Fibroblast of skin of right biceps (primary cell): Measurements from ENCODE around the gene PTPRN2.

Experiments used
- DNase-seq: peaks from one replicate; pipeline ENCODE4 v3.0.0-alpha.2; 2013

PTPRN2 gene

GRCh38 chr7:158073845-158074840 lies 513.5 kb downstream of the PTPRN2 start:
- no peak for DNase-seq

- DNase-seq, result no peak
These were observed 514.5 kb downstream of the PTPRN2 start for GRCh38 chr7:158072991-158073730.

- DNase-seq, result no peak
These were observed 517.3 kb downstream of the PTPRN2 start for GRCh38 chr7:158070222-158070920.

GRCh38 chr7:158068853-158069252 lies 518.8 kb downstream of the PTPRN2 start:
- DNase-seq, result no peak

- no peak for DNase-seq
These were observed 519.6 kb downstream of the PTPRN2 start for GRCh38 chr7:158067931-158068482.

- DNase-seq, result no peak
These were observed 520.2 kb downstream of the PTPRN2 start for GRCh38 chr7:158067219-158067930.

- DNase-seq, result no peak
These were observed 521.5 kb downstream of the PTPRN2 start for GRCh38 chr7:158066085-158066484.

GRCh38 chr7:158065340-158065739 lies 522.3 kb downstream of the PTPRN2 start:
- DNase-seq, result no peak

- DNase-seq, result no peak
These were observed 523.0 kb downstream of the PTPRN2 start for GRCh38 chr7:158064631-158065030.

- DNase-seq, result no peak
These were observed 523.6 kb downstream of the PTPRN2 start for GRCh38 chr7:158063850-158064610.

GRCh38 chr7:158062661-158063060 lies 525.0 kb downstream of the PTPRN2 start:
- DNase-seq, result no peak

GRCh38 chr7:158061884-158062656 lies 525.6 kb downstream of the PTPRN2 start:
- DNase-seq, result no peak

GRCh38 chr7:158061026-158061630 lies 526.5 kb downstream of the PTPRN2 start:
- no peak for DNase-seq

- DNase-seq, result no peak
These were observed 527.4 kb downstream of the PTPRN2 start for GRCh38 chr7:158060216-158060615.

GRCh38 chr7:158057446-158057845 lies 530.2 kb downstream of the PTPRN2 start:
- DNase-seq, result no peak

GRCh38 chr7:158056761-158057160 lies 530.9 kb downstream of the PTPRN2 start:
- DNase-seq, result no peak

GRCh38 chr7:158055726-158056510 lies 531.7 kb downstream of the PTPRN2 start:
- no peak for DNase-seq

- no peak for DNase-seq
These were observed 533.0 kb downstream of the PTPRN2 start for GRCh38 chr7:158054611-158055010.

- DNase-seq, result no peak
These were observed 533.5 kb downstream of the PTPRN2 start for GRCh38 chr7:158054081-158054480.
